SU-DHL-6 (cell line): ENCODE measurements around the gene NTNG1.

ENCODE experiments used
- H2AFZ ChIP-seq: fragments of 200-600 bp; sonication (generic); 2 replicates; pipeline ENCODE4 v1.6.1; 2014; ENCODE audit warnings: low read depth, mild to moderate bottlenecking, moderate library complexity, mixed read lengths, antibody characterized with exemption, low read length; ENCODE audit not compliant: severe bottlenecking
- H3F3A ChIP-seq: fragments of 200-600 bp; shearing (Covaris generic); 2 replicates; pipeline ENCODE4 v1.6.0; 2016; ENCODE audit warnings: antibody characterized with exemption, mild to moderate bottlenecking; ENCODE audit not compliant: insufficient read depth
- H3K27ac ChIP-seq: fragments of 200-600 bp; sonication (generic); 2 replicates; pipeline ENCODE4 v1.5.1; 2016; ENCODE audit warnings: low read depth, mild to moderate bottlenecking, low read length, moderate library complexity, mixed read lengths
- H3K27me3 ChIP-seq: fragments of 200-600 bp; sonication (generic), shearing (Covaris generic); 2 replicates; pipeline ENCODE4 v1.6.0; 2014; ENCODE audit warnings: mild to moderate bottlenecking, low read length
- H3K36me3 ChIP-seq: fragments of 200-600 bp; sonication (generic); 2 replicates; pipeline ENCODE4 v1.6.1; 2014; ENCODE audit warnings: mild to moderate bottlenecking, low read length, mixed read lengths
- H3K4me2 ChIP-seq: fragments of 300-600, 200-600 bp; shearing (Covaris generic), sonication (generic); 2 replicates; pipeline ENCODE4 v1.6.0; 2014; ENCODE audit warnings: low read length, low read depth, mild to moderate bottlenecking; ENCODE audit not compliant: poor library complexity, severe bottlenecking
- H3K4me3 ChIP-seq: fragments of 200-600 bp; sonication (generic); 2 replicates; pipeline ENCODE4 v1.5.1; 2014; ENCODE audit warnings: antibody characterized with exemption, low read length, mild to moderate bottlenecking, mixed read lengths; ENCODE audit not compliant: insufficient read depth, poor library complexity, severe bottlenecking
- H3K79me2 ChIP-seq: fragments of 200-600 bp; sonication (generic); 2 replicates; pipeline ENCODE4 v1.6.1; 2014; ENCODE audit warnings: mild to moderate bottlenecking, low read length, moderate library complexity; ENCODE audit not compliant: insufficient read depth
- H3K9ac ChIP-seq: fragments of 200-600 bp; sonication (generic); 2 replicates; pipeline ENCODE4 v1.7.0; 2014; ENCODE audit warnings: mild to moderate bottlenecking, low read length
- H3K9me2 ChIP-seq: fragments of 200-600 bp; sonication (generic); replicated peaks from 2 replicates; pipeline ENCODE4 v1.6.1; 2014; ENCODE audit warnings: low read length; ENCODE audit not compliant: insufficient read depth
- H3K9me3 ChIP-seq: fragments of 200-600 bp; sonication (generic); 2 replicates; pipeline ENCODE4 v1.6.1; 2014; ENCODE audit warnings: low read length, mixed read lengths; ENCODE audit not compliant: insufficient read depth
- H4K20me1 ChIP-seq: fragments of 200-600 bp; sonication (generic); 2 replicates; pipeline ENCODE4 v1.6.1; 2014; ENCODE audit warnings: low read depth, mild to moderate bottlenecking, antibody characterized with exemption, low read length, moderate library complexity, mixed read lengths
- EZH2phosphoT487 ChIP-seq: fragments of 200-600 bp; sonication (generic), shearing (Covaris generic); conservative IDR thresholded peaks from 2 replicates; pipeline ENCODE4 v1.6.1; 2018; ENCODE audit warnings: mild to moderate bottlenecking, antibody characterized with exemption, low read length, moderate library complexity, mixed read lengths
- TF ChIP-seq, protein P1 (sequence below): fragments of 200-600 bp; sonication (generic); IDR thresholded peaks from one replicate; pipeline ENCODE4 v1.5.1; 2017; ENCODE audit warnings: antibody characterized with exemption, mild to moderate bottlenecking, low read length, moderate library complexity; ENCODE audit not compliant: insufficient read depth, poor library complexity, severe bottlenecking

Gene NTNG1

DNA sequence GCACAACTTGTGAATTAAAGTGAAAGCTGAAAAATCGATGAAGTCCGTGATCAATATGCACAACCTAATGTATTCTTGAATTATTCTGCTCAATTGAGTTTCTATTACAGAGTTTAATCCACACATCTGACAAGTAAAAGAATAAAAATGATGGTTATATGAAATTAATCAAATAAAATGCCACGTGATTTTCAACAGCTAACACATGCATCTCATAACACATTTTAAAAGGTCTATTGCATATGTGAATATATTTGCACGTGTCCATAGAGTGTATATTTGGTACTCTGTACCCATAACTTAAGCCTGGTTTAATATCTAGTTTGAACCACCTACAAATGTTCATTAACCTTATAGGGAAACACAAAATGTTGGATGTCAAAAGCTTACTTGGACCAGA is 266.2 kb downstream of the NTNG1 start:
- Histone ChIP-seq H3K9me3 (no peaks in the 10 kb centered on the region), H3K27me3 (no peaks in the 10 kb centered on the region), H4K20me1 (no peaks in the 10 kb centered on the region), H3F3A (no peaks in the 10 kb centered on the region), H2AFZ (no peak overlapping the region), H3K4me3 (no peak overlapping the region), H3K27ac (no peak overlapping the region), H3K36me3 (no peaks in the 10 kb centered on the region), H3K4me2 (no peak overlapping the region), H3K9ac (no peak overlapping the region), H3K79me2 (no peaks in the 10 kb centered on the region), H3K9me2 (no peaks in the 10 kb centered on the region)
- TF ChIP-seq, protein P1, sequence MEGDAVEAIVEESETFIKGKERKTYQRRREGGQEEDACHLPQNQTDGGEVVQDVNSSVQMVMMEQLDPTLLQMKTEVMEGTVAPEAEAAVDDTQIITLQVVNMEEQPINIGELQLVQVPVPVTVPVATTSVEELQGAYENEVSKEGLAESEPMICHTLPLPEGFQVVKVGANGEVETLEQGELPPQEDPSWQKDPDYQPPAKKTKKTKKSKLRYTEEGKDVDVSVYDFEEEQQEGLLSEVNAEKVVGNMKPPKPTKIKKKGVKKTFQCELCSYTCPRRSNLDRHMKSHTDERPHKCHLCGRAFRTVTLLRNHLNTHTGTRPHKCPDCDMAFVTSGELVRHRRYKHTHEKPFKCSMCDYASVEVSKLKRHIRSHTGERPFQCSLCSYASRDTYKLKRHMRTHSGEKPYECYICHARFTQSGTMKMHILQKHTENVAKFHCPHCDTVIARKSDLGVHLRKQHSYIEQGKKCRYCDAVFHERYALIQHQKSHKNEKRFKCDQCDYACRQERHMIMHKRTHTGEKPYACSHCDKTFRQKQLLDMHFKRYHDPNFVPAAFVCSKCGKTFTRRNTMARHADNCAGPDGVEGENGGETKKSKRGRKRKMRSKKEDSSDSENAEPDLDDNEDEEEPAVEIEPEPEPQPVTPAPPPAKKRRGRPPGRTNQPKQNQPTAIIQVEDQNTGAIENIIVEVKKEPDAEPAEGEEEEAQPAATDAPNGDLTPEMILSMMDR, result no peak
- TF ChIP-seq EZH2phosphoT487, result no peak

DNA sequence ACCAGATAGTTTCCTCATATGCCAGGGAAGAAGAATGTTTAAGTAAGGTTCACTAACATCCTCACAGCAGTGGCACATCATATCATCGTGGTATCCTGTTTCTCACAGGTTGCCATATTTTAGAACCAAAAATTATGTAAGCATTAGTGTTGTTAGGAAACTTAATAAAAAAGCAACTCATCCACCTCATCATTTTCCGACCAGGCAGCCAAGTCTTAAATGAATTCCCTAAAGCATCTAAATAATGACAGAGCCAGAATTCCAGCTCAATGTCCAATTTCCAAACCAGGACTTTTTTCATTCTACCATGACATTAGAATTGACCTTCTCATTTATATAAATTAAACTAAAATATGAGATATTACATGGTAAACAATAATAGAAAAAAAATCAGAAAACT is 272.7 kb downstream of the NTNG1 start:
- Histone ChIP-seq H4K20me1 (no peaks in the 10 kb centered on the region), H3K9me3 (no peaks in the 10 kb centered on the region), H3K4me2 (no peak overlapping the region), H3F3A (no peaks in the 10 kb centered on the region), H3K4me3 (no peak overlapping the region), H3K79me2 (no peaks in the 10 kb centered on the region), H3K27ac (no peak overlapping the region), H2AFZ (no peak overlapping the region), H3K36me3 (no peaks in the 10 kb centered on the region), H3K9ac (no peak overlapping the region), H3K9me2 (no peaks in the 10 kb centered on the region), H3K27me3 (no peaks in the 10 kb centered on the region)
- TF ChIP-seq, protein P1, result no peak
- TF ChIP-seq EZH2phosphoT487, result no peak

DNA sequence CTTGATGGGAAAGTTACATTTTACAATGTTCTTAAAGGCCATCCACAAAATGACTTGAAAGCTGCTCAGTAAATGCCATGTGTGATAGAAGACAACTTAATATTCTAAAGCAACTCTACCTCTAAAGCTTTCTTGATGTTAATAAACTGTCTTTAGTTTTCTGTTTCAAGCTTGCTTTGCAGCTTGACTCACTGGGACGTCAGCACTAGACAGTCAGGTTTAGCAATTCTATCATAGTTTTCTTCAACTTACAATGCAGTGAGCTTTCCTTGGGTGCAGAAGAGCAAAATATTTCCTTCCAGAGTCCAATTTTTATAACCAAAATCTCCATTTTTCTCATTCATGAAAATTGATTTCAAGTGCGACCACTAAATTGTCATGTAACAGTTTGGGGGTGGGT is 273.1 kb downstream of the NTNG1 start:
- no peak overlapping the region for H3K27ac ChIP-seq

More for the DNA sequence above, 273.1 kb downstream of the NTNG1 start:
- Histone ChIP-seq H4K20me1 (no peaks in the 10 kb centered on the region), H3K4me2 (no peak overlapping the region), H3K4me3 (no peak overlapping the region), H3K36me3 (no peaks in the 10 kb centered on the region), H3K9me3 (no peaks in the 10 kb centered on the region), H3K9me2 (no peaks in the 10 kb centered on the region), H3F3A (no peaks in the 10 kb centered on the region), H2AFZ (no peak overlapping the region), H3K79me2 (no peaks in the 10 kb centered on the region), H3K9ac (no peak overlapping the region), H3K27me3 (no peaks in the 10 kb centered on the region)
- TF ChIP-seq, protein P1, result no peak
- no peak for TF ChIP-seq EZH2phosphoT487
